ENCODE data around the gene CAPN12.

GRCh38 chr19:38711726-38712153 is 32.5 kb downstream of the CAPN12 start:
- TF ChIP-seq, protein P1, sequence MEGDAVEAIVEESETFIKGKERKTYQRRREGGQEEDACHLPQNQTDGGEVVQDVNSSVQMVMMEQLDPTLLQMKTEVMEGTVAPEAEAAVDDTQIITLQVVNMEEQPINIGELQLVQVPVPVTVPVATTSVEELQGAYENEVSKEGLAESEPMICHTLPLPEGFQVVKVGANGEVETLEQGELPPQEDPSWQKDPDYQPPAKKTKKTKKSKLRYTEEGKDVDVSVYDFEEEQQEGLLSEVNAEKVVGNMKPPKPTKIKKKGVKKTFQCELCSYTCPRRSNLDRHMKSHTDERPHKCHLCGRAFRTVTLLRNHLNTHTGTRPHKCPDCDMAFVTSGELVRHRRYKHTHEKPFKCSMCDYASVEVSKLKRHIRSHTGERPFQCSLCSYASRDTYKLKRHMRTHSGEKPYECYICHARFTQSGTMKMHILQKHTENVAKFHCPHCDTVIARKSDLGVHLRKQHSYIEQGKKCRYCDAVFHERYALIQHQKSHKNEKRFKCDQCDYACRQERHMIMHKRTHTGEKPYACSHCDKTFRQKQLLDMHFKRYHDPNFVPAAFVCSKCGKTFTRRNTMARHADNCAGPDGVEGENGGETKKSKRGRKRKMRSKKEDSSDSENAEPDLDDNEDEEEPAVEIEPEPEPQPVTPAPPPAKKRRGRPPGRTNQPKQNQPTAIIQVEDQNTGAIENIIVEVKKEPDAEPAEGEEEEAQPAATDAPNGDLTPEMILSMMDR (IDR thresholded peaks at IDR 0.05; ENCODE audit: insufficient read depth, low read length): no peak
- TF ChIP-seq, protein P2, sequence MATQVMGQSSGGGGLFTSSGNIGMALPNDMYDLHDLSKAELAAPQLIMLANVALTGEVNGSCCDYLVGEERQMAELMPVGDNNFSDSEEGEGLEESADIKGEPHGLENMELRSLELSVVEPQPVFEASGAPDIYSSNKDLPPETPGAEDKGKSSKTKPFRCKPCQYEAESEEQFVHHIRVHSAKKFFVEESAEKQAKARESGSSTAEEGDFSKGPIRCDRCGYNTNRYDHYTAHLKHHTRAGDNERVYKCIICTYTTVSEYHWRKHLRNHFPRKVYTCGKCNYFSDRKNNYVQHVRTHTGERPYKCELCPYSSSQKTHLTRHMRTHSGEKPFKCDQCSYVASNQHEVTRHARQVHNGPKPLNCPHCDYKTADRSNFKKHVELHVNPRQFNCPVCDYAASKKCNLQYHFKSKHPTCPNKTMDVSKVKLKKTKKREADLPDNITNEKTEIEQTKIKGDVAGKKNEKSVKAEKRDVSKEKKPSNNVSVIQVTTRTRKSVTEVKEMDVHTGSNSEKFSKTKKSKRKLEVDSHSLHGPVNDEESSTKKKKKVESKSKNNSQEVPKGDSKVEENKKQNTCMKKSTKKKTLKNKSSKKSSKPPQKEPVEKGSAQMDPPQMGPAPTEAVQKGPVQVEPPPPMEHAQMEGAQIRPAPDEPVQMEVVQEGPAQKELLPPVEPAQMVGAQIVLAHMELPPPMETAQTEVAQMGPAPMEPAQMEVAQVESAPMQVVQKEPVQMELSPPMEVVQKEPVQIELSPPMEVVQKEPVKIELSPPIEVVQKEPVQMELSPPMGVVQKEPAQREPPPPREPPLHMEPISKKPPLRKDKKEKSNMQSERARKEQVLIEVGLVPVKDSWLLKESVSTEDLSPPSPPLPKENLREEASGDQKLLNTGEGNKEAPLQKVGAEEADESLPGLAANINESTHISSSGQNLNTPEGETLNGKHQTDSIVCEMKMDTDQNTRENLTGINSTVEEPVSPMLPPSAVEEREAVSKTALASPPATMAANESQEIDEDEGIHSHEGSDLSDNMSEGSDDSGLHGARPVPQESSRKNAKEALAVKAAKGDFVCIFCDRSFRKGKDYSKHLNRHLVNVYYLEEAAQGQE (IDR thresholded peaks at IDR 0.05; ENCODE audit: insufficient replicate concordance, low read depth): no peak
- TF ChIP-seq GABPA (IDR thresholded peaks at IDR 0.05; ENCODE audit: low read depth) (no peak), POLR2AphosphoS5 (IDR thresholded peaks at IDR 0.05; ENCODE audit: low read depth) (no peak), SPI1 (IDR thresholded peaks at IDR 0.05; ENCODE audit: borderline replicate concordance, low read depth) (no peak)

Data from HL-60 (cell line).